Endothelial cell of umbilical vein (primary cell): ENCODE results near the gene DNAJC3. TPM values are rescaled to one million over a fixed set of nuclear protein-coding genes. Genes with fewer than 3 reads are reported as not detected.

Experiments used
- BruUV-seq: library from RNA; stranded (reverse); fragments of 400-500 nt; replicated peaks from 2 replicates; lab custom pipeline; 2021; lab: Mats Ljungman, UMichigan
- CTCF ChIA-PET: fragments of 300-600, 350-600 bp; sonication (Branson Sonifier 250); formaldehyde crosslinking; loops from one replicate; lab custom pipeline; 2021; ENCODE audit warnings: antibody characterized with exemption, inconsistent platforms; lab: Charles Lee
- POLR2A ChIA-PET: fragments of 300-600, 350-600 bp; sonication (Branson Sonifier 250); formaldehyde crosslinking; loops from one replicate; lab custom pipeline; 2021; ENCODE audit warnings: antibody characterized with exemption, inconsistent platforms; lab: Charles Lee
- DNase-seq: peaks from one replicate; pipeline ENCODE4 v3.0.0-alpha.2; 2011; ENCODE audit warnings: low read depth, low spot score
- FAIRE-seq: peaks from 2 replicates; lab custom pipeline; 2011; peaks lifted over from hg19 to GRCh38; lab: Jason Lieb, UNC
- H2AFZ ChIP-seq: 2 replicates; pipeline ENCODE4 v1.6.0; 2012; ENCODE audit warnings: low read depth, low read length, control low read depth, inconsistent platforms
- H3K27ac ChIP-seq: 2 replicates; pipeline ENCODE4 v1.5.1; 2011; ENCODE audit warnings: low read depth, mild to moderate bottlenecking, control low read depth, low read length, moderate library complexity; ENCODE audit not compliant: insufficient read depth
- H3K27me3 ChIP-seq, 2 experiments: 2 replicates each; pipeline versions ENCODE4 v1.6.0 to v1.6.1; 2011; ENCODE audit warnings: low read length in 2 of 2, mixed read lengths in 1 of 2; ENCODE audit not compliant: control insufficient read depth in 2 of 2, insufficient read depth in 2 of 2
- H3K36me3 ChIP-seq, 2 experiments: 2 replicates in 1 of 2; 3 replicates in 1 of 2; pipeline ENCODE4 v1.5.1; 2011; ENCODE audit warnings: low read length in 2 of 2, mild to moderate bottlenecking in 1 of 2, moderate library complexity in 1 of 2; ENCODE audit not compliant: control insufficient read depth in 2 of 2, insufficient read depth in 2 of 2; ENCODE audit errors: extremely low read depth in 1 of 2
- H3K4me1 ChIP-seq: 3 replicates; pipeline ENCODE4 v1.5.1; 2011; ENCODE audit warnings: mild to moderate bottlenecking, low read length; ENCODE audit not compliant: control insufficient read depth, insufficient read depth; ENCODE audit errors: extremely low read depth
- H3K4me2 ChIP-seq: 2 replicates; pipeline ENCODE4 v1.6.1; 2011; ENCODE audit warnings: low read length, control low read depth, mixed read lengths; ENCODE audit not compliant: insufficient read depth
- H3K4me3 ChIP-seq, 3 experiments: fragments of 200-600 bp in 1 of 3; sonication (generic), shearing (Covaris generic) in 1 of 3; replicated peaks in 1 of 3; 2 replicates each; pipeline ENCODE4 v1.5.1; 2011 to 2016; ENCODE audit warnings: control low read depth in 3 of 3, low read length in 3 of 3, mild to moderate bottlenecking in 2 of 3, inconsistent platforms in 1 of 3, low read depth in 1 of 3, moderate library complexity in 1 of 3; ENCODE audit not compliant: insufficient read depth in 1 of 3
- H3K79me2 ChIP-seq: 2 replicates; pipeline ENCODE4 v1.6.0; 2012; ENCODE audit warnings: low read length, inconsistent platforms; ENCODE audit not compliant: control insufficient read depth, insufficient read depth
- H3K9ac ChIP-seq: replicated peaks from 2 replicates; pipeline ENCODE3; 2011; ENCODE audit warnings: low read length, control low read depth; ENCODE audit not compliant: insufficient read depth; ENCODE audit errors: extremely low read depth
- H3K9me1 ChIP-seq: replicated peaks from 3 replicates; pipeline ENCODE4 v1.6.0; 2011; ENCODE audit warnings: mild to moderate bottlenecking, low read length; ENCODE audit not compliant: control insufficient read depth, insufficient read depth; ENCODE audit errors: extremely low read depth
- H3K9me3 ChIP-seq: replicated peaks from 2 replicates; pipeline ENCODE4 v1.5.1; 2012; ENCODE audit warnings: low read length, inconsistent platforms; ENCODE audit not compliant: control insufficient read depth, insufficient read depth
- H4K20me1 ChIP-seq: replicated peaks from 2 replicates; pipeline ENCODE3; 2011; ENCODE audit warnings: mild to moderate bottlenecking, low read length; ENCODE audit not compliant: control insufficient read depth, insufficient read depth; ENCODE audit errors: extremely low read depth
- CTCF ChIP-seq, 2 donors: IDR thresholded peaks; 1 replicate in 1 of 2; 2 replicates in 1 of 2; pipeline ENCODE4 v1.5.1; 2011; ENCODE audit warnings: low read length in 2 of 2, mild to moderate bottlenecking in 2 of 2, moderate library complexity in 2 of 2, control low read depth in 1 of 2, inconsistent platforms in 1 of 2, low read depth in 1 of 2; ENCODE audit not compliant: insufficient read depth in 1 of 2; ENCODE audit errors: extremely low read depth in 1 of 2
- EZH2 ChIP-seq: IDR thresholded peaks from 2 replicates; pipeline ENCODE4 v1.6.1; 2012; ENCODE audit warnings: borderline replicate concordance, low read depth, mild to moderate bottlenecking, moderate library complexity, low read length, inconsistent platforms; ENCODE audit not compliant: severe bottlenecking
- FOS ChIP-seq: IDR thresholded peaks from 2 replicates; pipeline ENCODE4 v1.6.1; 2011; ENCODE audit warnings: mild to moderate bottlenecking, low read length, moderate library complexity, borderline replicate concordance; ENCODE audit not compliant: insufficient read depth
- GATA2 ChIP-seq: IDR thresholded peaks from 2 replicates; pipeline ENCODE4 v1.7.0; 2011; ENCODE audit warnings: low read depth, mild to moderate bottlenecking, moderate library complexity, mixed read lengths, low read length; ENCODE audit not compliant: insufficient read length, insufficient read depth
- JUN ChIP-seq: IDR thresholded peaks from 2 replicates; pipeline ENCODE4 v1.6.1; 2011; ENCODE audit warnings: borderline replicate concordance, low read depth; ENCODE audit not compliant: insufficient read length, insufficient read depth
- MAX ChIP-seq: IDR thresholded peaks from 2 replicates; pipeline ENCODE4 v1.6.1; 2011; ENCODE audit not compliant: insufficient read depth, insufficient read length
- MYC ChIP-seq: IDR thresholded peaks from one replicate; pipeline ENCODE4 v1.6.1; 2011; ENCODE audit warnings: mild to moderate bottlenecking, low read depth, low read length
- POLR2A ChIP-seq: IDR thresholded peaks from 2 replicates; pipeline ENCODE4 v1.6.1; 2012; ENCODE audit warnings: low read depth, mild to moderate bottlenecking, control low read depth, low read length
- POLR2AphosphoS5 ChIP-seq: IDR thresholded peaks from 2 replicates; pipeline ENCODE4 v1.6.1; 2012; ENCODE audit warnings: low read depth, mild to moderate bottlenecking, control low read depth, low read length, moderate library complexity; ENCODE audit not compliant: insufficient read depth
- dilution Hi-C: fragments of 300-500 bp; cut with MboI; formaldehyde crosslinking; loops from one replicate; pipeline ENCODE4 v1.15.0; 2019; ENCODE audit warnings: low sequenced_read_pairs; ENCODE audit not compliant: extremely low pct_ligation_motif_present
- intact Hi-C: fragments of 100-400 bp; cut with micrococcal nuclease; formaldehyde crosslinking; loops from one replicate; pipeline ENCODE4 v1.10.0; 2022
- polyA plus RNA-seq, 4 experiments: library from polyadenylated mRNA; depleted of rRNA in 3 of 4; stranded (reverse) in 3 of 4; unstranded in 1 of 4; fragments of >200 nt; gene quantifications; 2 replicates each; pipeline versions ENCODE4 v1.2.1 to v1.2.3, GENCODE V29; 2011 to 2012; ENCODE audit warnings: missing spikeins in 1 of 4
- total RNA-seq: library from RNA; stranded (reverse); gene quantifications from 2 replicates; pipeline ENCODE4 v1.2.3, GENCODE V29; 2021

The DNAJC3 gene
- total and polyA plus RNA-seq, 2 donors (not counting 3 experiments of a cell fraction or from before 2014, with no cell fraction given) = 17.0 to 51.2 TPM

- no peak for TF ChIP-seq JUN
- TF ChIP-seq MYC = no peak
- TF ChIP-seq MAX = no peak
- no peak for TF ChIP-seq EZH2
- no peak for TF ChIP-seq FOS
- TF ChIP-seq GATA2 = no peak
- TF ChIP-seq POLR2A = no peak
- no peak for TF ChIP-seq POLR2AphosphoS5
- TF ChIP-seq CTCF (IDR thresholded peaks at IDR 0.05; ENCODE audit: extremely low read depth in 1 of 2, insufficient read depth in 1 of 2, low read depth in 1 of 2, low read length in 2 of 2) = no peak
- no peak overlapping the region for H3K27ac ChIP-seq
- no peak overlapping the region for H3K4me2 ChIP-seq
- H3K4me1 ChIP-seq = no peaks in the 10 kb centered on the region
- no peak for FAIRE-seq
- intact Hi-C loops = no loop called here
- CTCF ChIA-PET = interaction anchor here (1.3 kb wide), 1 partner anchor 14 kb away, joined by 3 read pairs; no protein-coding TSS in a partner anchor
- dilution Hi-C loops = no loop called here
- H2AFZ ChIP-seq = no peak overlapping the region
- H3K9me1 ChIP-seq = peaks cover 2% of the 10 kb centered on the region
- no peaks in the 10 kb centered on the region for H3K9me3 ChIP-seq
- no peak overlapping the region for H3K4me3 ChIP-seq
- no peaks in the 10 kb centered on the region for H3K27me3 ChIP-seq
- no TSS peak for BruUV-seq
- H4K20me1 ChIP-seq = peaks cover 3% of the 10 kb centered on the region
- POLR2A ChIA-PET = no interaction called here
- no peaks in the 10 kb centered on the region for H3K79me2 ChIP-seq
- H3K9ac ChIP-seq = no peak overlapping the region
- no peak for DNase-seq
- peaks cover 4 to 7% of the 10 kb centered on the region in 2 experiments for H3K36me3 ChIP-seq
Observed at GRCh38 chr13:95763601-95764000, 86.7 kb downstream of the DNAJC3 start.
